Inferior parietal cortex (tissue), 1 donor: ENCODE measurements around the gene FNDC11.
"Not testable (repeated sequence)": the region's sequence is repeated elsewhere in the genome, so short reads cannot be mapped to it uniquely, and the experiment has no call there.

ENCODE experiments used
- DNase-seq: peaks from one replicate; pipeline ENCODE4 v3.0.0-alpha.2; 2016; ENCODE audit errors: extremely low spot score

Gene FNDC11, protein sequence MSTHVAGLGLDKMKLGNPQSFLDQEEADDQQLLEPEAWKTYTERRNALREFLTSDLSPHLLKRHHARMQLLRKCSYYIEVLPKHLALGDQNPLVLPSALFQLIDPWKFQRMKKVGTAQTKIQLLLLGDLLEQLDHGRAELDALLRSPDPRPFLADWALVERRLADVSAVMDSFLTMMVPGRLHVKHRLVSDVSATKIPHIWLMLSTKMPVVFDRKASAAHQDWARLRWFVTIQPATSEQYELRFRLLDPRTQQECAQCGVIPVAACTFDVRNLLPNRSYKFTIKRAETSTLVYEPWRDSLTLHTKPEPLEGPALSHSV

DNA sequence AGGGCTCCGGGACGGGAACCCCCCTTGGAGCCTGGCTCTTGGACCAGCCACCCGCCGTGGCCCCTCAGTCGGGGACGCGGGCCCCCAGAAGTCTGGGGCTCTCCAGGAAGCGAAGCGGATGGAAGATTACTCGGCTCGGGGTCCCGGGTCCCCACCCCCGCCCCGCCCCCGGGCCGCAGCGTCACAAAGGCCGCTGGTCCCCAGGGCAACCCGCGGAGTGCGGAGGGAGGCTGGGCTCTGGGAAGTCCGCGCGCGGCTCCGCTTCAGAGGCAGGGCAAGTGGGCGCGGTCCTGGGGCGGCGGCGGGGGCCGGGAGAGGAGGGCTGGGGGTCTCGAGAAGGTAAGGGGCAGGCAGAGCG is at the start of gene FNDC11:
Gene FNDC11, plus strand, starts transcription at position 227 of the 358 bp plus-strand sequence. CDS start 1,505 bp downstream, outside the sequence.
- no peak for DNase-seq

DNA sequence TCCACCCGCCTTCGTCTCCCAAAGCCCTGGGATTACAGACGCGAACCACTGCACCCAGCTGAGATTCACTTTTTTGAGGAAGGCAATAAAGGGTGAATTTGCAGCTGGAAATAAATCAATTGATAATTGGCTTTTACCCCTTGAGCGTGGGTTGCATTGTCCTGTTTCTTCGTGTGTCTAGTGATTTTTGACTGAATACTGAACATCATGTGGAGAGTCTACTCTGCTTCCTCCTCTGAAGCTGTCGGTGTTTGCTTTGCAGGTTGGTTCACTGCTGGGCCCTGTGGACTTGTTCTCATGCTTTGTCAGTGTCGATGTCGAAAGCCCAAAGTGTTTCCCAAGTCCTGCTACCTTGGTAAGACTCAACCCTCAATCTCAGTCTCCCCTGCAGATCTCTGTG is 49.3 kb upstream of the FNDC11 start:
- DNase-seq = no peak

- no peak for DNase-seq
These were observed 48.7 kb upstream of the FNDC11 start for GRCh38 chr20:63505281-63505680.

- DNase-seq = no peak
These were observed 48.2 kb upstream of the FNDC11 start for GRCh38 chr20:63505723-63506122.

DNA sequence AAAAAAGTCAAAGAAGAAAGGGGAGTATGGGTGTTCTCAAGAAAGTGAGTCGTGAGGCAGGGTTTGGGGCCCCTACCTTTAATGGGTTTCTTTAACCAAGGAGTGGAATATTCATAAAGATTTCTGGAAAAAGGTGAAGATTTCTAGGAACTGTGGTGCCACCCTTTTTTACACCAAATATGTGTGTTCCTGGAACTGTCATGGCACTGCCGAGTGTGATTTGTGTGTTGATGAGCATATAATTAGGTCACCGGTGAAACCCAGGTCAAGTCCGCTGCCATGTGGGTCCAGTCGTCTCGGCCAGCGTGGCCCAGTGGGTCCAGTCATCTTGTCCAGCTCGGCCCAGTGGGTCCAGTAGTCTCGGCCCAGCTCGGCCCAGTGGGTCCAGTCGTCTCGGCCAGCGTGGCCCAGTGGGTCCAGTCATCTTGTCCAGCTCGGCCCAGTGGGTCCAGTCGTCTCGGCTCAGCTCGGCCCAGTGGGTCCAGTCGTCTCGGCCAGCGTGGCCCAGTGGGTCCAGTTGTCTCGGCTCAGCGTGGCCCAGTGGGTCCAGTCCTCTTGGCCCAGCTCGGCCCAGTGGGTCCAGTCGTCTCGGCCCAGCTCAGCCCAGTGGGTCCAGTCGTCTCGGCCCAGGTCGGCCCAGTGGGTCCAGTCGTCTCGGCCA is 46.7 kb upstream of the FNDC11 start:
- no peak for DNase-seq

DNA sequence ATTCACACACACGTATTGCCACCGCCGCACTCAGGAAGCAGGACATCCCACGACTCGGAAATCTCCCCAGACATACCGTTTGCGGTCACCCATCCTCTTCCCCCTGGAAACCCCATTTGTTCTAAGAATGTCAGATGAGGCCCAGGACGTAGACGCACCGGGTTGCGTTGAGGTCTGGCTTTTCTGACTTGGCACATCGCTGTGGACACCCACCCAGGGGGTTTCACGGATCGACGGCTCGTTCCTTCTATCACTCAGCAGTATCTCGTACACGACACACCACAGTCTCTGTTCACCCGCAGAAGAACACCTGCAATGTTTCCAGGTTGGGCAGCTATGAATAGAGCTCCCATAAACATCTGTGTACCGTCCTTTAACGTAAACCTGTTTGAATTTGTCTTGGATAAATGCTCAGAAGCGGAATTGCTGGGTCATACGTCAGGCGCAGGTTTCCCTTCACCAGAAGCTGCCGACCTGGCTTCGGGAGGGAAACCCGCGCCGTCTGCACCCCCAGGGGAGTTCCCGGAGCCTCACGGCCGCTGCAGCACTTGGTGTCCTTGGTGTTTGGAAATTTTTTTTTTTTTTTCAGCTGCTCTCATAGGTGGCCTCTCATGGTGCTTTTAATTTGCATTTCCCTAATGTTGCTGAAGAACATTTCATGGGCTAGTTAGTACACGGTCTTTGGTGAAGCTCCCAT is 45.7 kb upstream of the FNDC11 start:
- no peak for DNase-seq

GRCh38 chr20:63509088-63509564 is 44.8 kb upstream of the FNDC11 start:
- no peak for DNase-seq

DNA sequence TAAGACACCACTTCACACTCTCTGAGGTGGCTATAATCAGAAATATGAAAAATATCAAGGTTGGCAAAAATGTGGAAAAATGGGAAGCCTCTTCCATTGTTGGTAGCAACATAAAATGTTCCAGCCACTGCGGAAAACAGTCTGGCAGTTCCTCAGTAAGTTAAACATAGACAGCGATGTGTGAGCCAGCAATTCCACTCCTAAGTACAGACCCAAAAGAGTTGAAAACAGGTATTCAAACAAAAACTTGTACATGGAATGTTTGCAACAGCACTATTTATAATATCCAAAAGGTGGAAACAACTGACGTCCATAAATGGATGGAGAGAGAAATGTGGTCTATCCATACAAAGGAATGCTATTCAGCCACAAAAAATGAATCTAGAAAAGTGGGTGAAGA is 40.8 kb upstream of the FNDC11 start:
- DNase-seq = no peak

DNA sequence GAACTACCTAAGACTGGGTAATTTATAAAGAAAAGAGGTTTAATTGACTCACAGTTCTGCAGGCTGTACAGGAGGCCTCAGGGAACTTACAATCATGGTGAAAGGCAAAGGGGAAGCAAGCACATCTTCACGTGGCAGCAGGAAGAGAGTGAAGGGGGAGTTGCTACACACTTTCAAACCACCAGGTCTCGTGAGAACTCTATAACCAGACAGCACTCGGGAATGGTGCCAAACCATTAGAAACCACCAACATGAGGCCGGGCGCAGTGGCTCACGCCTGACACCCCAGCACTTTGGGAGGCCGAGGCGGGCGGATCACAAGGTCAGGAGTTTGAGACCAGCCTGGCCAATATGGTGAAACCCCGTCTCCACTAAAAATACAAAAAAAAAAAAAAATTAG is 39.4 kb upstream of the FNDC11 start:
- not testable (repeated sequence) for DNase-seq

DNA sequence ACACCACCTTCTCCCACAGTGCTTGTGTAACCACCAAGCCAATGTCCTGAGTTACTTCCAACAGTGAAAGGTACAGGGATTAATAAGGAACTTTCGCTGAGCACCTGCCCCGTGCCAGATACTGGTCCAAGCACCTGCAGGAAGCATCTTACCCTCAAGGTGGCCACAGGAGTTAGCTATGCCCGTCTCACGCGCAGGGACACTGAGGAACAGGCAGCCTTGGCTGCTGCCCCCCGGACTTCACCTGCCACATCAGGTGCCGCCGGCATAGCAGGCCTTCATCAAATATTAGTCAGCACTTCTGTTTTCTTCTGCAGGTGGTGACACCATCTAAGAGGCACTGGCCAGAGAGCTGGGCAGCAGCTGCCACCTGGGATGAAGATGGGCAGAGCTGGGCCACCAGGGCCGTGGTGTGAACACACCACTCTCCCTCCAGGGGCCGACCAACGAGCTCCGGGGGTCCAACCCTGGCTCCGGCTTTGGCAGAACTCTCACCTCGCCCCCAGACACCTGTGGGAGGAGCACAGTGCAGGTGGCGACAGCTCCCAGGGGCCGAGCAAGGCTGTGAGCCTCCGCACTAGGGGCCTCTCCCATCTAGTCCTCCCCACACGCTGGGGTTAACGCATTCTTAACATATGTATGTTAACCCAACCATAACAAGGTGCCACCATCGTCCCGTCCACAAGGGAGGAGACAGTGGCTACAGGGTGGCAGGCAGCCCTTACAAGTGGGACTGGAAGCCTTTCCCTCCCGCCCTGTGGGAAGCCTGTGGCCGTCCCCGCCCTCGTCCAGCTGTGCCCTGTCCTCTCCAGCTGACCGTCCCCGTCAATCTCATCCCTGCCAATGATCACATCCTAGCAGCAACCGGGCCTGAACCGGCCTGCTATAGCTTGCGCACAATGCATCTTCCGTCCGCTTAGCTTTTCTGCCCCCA is 36.3 kb upstream of the FNDC11 start:
- DNase-seq = no peak

DNA sequence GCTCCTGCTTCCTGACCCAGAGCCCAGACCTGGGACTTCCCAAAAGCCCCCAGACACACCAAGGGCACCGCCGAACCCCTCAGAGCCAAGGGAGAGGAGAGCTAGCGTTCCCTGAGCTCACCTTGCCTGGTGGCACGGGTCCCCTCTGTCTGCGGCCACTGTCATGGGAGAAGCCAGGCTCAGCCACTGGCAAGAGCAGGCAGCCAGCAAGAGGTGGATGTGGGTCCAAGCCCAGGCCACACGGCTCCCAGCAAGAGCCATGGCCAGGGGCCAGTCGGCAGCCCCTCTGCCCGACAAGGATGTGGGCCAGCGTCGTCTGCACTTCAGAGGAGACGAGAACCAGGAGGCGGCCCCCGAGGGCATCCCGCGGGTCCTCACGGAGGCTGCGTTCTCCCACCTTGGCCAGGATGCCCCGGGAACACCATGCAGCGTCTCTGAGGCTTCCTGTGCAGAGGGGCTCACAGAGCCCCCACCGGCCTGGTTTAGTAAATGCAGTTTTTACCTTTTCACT is 35.6 kb upstream of the FNDC11 start:
- no peak for DNase-seq

GRCh38 chr20:63518946-63519667 is 34.9 kb upstream of the FNDC11 start:
- no peak for DNase-seq

- DNase-seq = no peak
These were observed 34.1 kb upstream of the FNDC11 start for GRCh38 chr20:63519668-63520503.

GRCh38 chr20:63520504-63520933 is 33.4 kb upstream of the FNDC11 start, which contains the start of gene PPDPF:
PPDPF (plus strand) TSS chr20:63520765; CDS start chr20:63521309, 544 bp downstream.
- peak; percentile 81 for DNase-seq

- peak; percentile 71 for DNase-seq
These were observed 32.9 kb upstream of the FNDC11 start for GRCh38 chr20:63520934-63521601.

DNA sequence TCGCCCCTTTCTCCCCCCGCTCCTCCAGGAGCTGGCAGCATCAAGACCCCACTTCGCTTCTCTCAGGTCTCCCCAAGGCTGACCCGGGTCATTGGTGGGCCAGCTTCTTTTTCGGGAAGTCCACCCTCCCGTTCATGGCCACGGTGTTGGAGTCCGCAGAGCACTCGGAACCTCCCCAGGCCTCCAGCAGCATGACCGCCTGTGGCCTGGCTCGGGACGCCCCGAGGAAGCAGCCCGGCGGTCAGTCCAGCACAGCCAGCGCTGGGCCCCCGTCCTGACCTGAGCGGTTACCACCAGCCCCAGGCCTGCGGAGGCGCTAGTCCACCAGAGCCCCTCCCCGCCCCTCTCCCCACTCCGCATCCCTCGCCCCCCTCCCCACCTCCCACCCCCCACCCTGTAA is 32.4 kb upstream of the FNDC11 start:
- no peak for DNase-seq

DNA sequence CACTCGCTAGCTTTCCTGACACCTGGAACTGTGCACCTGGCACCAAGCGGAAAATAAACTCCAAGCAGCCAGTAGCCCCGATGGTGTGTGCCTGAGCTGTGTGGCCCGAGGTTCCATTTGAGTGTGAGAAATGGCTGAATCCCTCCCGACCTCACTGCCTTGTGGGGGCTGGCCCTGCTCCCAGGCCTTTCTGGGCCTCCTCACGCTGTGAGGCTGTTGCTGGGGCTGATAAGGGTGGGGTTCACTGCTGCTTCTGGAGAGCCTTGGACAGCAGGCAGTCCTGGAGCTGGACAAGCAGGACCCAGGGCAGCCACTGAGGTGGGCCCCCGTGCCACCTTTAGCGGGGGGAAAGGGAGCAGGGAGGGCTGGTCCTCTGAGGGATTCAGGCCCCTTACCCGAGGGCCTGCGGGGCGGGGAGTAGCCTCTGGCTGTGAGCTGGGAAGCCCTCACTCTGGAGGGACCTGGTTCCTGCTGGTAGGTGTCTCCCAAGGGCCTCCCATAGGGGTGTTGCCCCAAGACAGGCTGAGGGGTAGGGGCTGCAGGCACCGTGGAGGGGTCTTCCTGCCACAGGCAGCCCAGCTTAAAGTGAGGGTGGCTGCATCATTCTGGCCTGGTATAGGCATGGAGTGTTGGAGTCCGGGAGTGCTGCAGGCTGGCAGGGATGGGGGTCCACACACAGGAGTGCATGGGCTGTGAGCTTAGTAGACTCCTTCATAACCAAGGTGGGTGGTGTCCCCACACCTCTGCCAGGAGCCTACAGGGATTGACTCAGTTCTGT is 31.7 kb upstream of the FNDC11 start:
- no peak for DNase-seq

DNA sequence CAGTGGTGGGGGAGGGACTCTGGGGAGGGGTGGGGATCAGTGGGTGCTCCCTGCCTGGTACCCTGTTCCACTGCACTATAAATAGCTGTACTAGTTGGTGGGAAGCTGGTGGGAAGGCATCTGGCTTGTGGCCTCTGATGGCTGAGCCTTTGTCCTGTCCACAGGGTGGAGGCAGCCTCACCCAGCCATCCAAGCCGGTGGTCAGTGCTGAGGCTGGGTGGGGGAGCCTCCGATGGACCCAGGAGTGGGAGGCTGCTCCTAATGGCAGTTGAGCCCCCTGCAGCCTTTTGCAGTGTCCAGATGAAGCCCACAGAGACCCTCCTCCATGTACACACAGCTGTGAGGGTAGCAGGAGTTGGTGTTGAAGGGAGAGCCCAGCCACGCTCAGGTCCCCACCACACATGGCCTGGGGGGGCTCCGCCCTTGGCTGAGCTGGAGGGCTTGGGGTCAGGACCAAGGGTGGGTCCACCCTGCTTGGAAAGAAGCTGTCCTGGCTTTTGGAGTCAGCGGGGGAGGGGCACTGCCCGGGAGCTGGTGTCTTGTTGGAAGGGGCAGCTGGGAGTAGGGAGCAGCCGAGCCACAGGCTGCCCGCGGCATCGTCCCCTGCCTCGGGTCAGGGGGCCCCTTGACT is 30.9 kb upstream of the FNDC11 start:
- no peak for DNase-seq
